Caco-2 (cell line): ENCODE results near the gene LCOR. TPM values are rescaled to one million over a fixed set of nuclear protein-coding genes. Genes with fewer than 3 reads are reported as not detected.

Experiments
- BruUV-seq: library from RNA; stranded (reverse); fragments of 400-500 nt; replicated peaks from 2 replicates; lab custom pipeline; 2021; lab: Mats Ljungman, UMichigan
- CTCF ChIA-PET: fragments of 300-600 bp; sonication (Branson Sonifier 250); formaldehyde crosslinking; loops from one replicate; lab custom pipeline; 2022; ENCODE audit warnings: antibody characterized with exemption; lab: Charles Lee
- POLR2A ChIA-PET: fragments of 300-600 bp; sonication (Branson Sonifier 250); formaldehyde crosslinking; loops from one replicate; lab custom pipeline; 2022; ENCODE audit warnings: antibody characterized with exemption; lab: Charles Lee
- DNase-seq, 2 experiments: peaks; one replicate each; pipeline versions ENCODE4 v3.0.0 to v3.0.0-alpha.2; 2020 to 2022
- H3K27me3 ChIP-seq: replicated peaks from 2 replicates; pipeline ENCODE4 v1.6.0; 2011; ENCODE audit warnings: low read length; ENCODE audit not compliant: control insufficient read depth, insufficient read depth
- H3K36me3 ChIP-seq: 2 replicates; pipeline ENCODE4 v1.5.1; 2011; ENCODE audit warnings: low read length; ENCODE audit not compliant: control insufficient read depth, insufficient read depth
- H3K4me1 ChIP-seq: fragments of 250-450 bp; sonication (Bioruptor Pico); 2 replicates; pipeline ENCODE4 v1.5.1; 2020; ENCODE audit warnings: mild to moderate bottlenecking
- H3K4me3 ChIP-seq: 2 replicates; pipeline ENCODE4 v1.5.1; 2011; ENCODE audit warnings: low read depth, mild to moderate bottlenecking, control low read depth, low read length
- H3K9me3 ChIP-seq: fragments of 250-450 bp; sonication (Bioruptor Pico); 2 replicates; pipeline ENCODE4 v1.5.1; 2020; ENCODE audit warnings: mild to moderate bottlenecking, moderate library complexity
- H3K27ac Mint-ChIP-seq: one replicate; pipeline ENCODE4 v1.8.0; 2022; ENCODE audit warnings: mixed read lengths; ENCODE audit not compliant: unreplicated experiment
- H3K27me3 Mint-ChIP-seq: one replicate; pipeline ENCODE4 v1.8.0; 2022; ENCODE audit warnings: mixed read lengths; ENCODE audit not compliant: insufficient read depth, unreplicated experiment
- H3K36me3 Mint-ChIP-seq: one replicate; pipeline ENCODE4 v1.8.0; 2022; ENCODE audit warnings: mild to moderate bottlenecking, mixed read lengths; ENCODE audit not compliant: insufficient read depth, unreplicated experiment
- H3K4me1 Mint-ChIP-seq: one replicate; pipeline ENCODE4 v1.8.0; 2022; ENCODE audit warnings: low read depth, mixed read lengths; ENCODE audit not compliant: unreplicated experiment
- H3K4me3 Mint-ChIP-seq: one replicate; pipeline ENCODE4 v1.8.0; 2022; ENCODE audit warnings: mild to moderate bottlenecking, moderate library complexity, mixed read lengths; ENCODE audit not compliant: unreplicated experiment
- H3K9me3 Mint-ChIP-seq: one replicate; pipeline ENCODE4 v1.8.0; 2022; ENCODE audit warnings: mixed read lengths; ENCODE audit not compliant: unreplicated experiment
- intact Hi-C: fragments of 100-400 bp; cut with micrococcal nuclease; formaldehyde crosslinking; loops from one replicate; pipeline ENCODE4 v1.10.0; 2022; ENCODE audit not compliant: unreplicated experiment
- total RNA-seq: library from RNA; stranded (reverse); gene quantifications from 2 replicates; pipeline ENCODE4 v1.2.3, GENCODE V29; 2022
- TF ChIP-seq, protein P1 (sequence below), 2 experiments: fragments of 200-600 bp in 1 of 2; IDR thresholded peaks; 1 replicate in 1 of 2; 2 replicates in 1 of 2; pipeline versions ENCODE4 v1.5.1 to v1.8.0; 2011 to 2022; ENCODE audit warnings: antibody characterized with exemption in 1 of 2, control low read depth in 1 of 2, inconsistent platforms in 1 of 2, low read depth in 1 of 2, low read length in 1 of 2, mild to moderate bottlenecking in 1 of 2, moderate library complexity in 1 of 2; ENCODE audit not compliant: insufficient read depth in 1 of 2, severe bottlenecking in 1 of 2, unreplicated experiment in 1 of 2

The LCOR gene
- total RNA-seq, 1 experiment from 2014 or later: 51.8 TPM

GRCh38 chr10:96856317-96856716 is 24.2 kb downstream of the LCOR start:
- H3K4me1 ChIP-seq: no peaks in the 10 kb centered on the region
- no peaks in the 10 kb centered on the region; the same call in none of the 2 replicates for H3K36me3 ChIP-seq
- H3K4me1 Mint-ChIP-seq: peaks cover 19% of the 10 kb centered on the region
- intact Hi-C loops: no loop called here
- H3K36me3 Mint-ChIP-seq: peaks cover 12% of the 10 kb centered on the region
- ChIA-PET CTCF (no interaction called here), POLR2A (no interaction called here)
- no peak overlapping the region for H3K4me3 ChIP-seq
- H3K9me3 ChIP-seq: no peaks in the 10 kb centered on the region
- no peaks in the 10 kb centered on the region for H3K27me3 ChIP-seq
- no peaks in the 10 kb centered on the region for H3K9me3 Mint-ChIP-seq
- DNase-seq: no peak
- no peak overlapping the region for H3K27ac Mint-ChIP-seq
- no peak overlapping the region for H3K4me3 Mint-ChIP-seq
- BruUV-seq: no TSS peak
- TF ChIP-seq, protein P1, sequence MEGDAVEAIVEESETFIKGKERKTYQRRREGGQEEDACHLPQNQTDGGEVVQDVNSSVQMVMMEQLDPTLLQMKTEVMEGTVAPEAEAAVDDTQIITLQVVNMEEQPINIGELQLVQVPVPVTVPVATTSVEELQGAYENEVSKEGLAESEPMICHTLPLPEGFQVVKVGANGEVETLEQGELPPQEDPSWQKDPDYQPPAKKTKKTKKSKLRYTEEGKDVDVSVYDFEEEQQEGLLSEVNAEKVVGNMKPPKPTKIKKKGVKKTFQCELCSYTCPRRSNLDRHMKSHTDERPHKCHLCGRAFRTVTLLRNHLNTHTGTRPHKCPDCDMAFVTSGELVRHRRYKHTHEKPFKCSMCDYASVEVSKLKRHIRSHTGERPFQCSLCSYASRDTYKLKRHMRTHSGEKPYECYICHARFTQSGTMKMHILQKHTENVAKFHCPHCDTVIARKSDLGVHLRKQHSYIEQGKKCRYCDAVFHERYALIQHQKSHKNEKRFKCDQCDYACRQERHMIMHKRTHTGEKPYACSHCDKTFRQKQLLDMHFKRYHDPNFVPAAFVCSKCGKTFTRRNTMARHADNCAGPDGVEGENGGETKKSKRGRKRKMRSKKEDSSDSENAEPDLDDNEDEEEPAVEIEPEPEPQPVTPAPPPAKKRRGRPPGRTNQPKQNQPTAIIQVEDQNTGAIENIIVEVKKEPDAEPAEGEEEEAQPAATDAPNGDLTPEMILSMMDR (IDR thresholded peaks at IDR 0.05; ENCODE audit: insufficient read depth in 1 of 2, low read depth in 1 of 2, low read length in 1 of 2, severe bottlenecking in 1 of 2, unreplicated experiment in 1 of 2): no peak
- H3K27me3 Mint-ChIP-seq: no peaks in the 10 kb centered on the region

DNA sequence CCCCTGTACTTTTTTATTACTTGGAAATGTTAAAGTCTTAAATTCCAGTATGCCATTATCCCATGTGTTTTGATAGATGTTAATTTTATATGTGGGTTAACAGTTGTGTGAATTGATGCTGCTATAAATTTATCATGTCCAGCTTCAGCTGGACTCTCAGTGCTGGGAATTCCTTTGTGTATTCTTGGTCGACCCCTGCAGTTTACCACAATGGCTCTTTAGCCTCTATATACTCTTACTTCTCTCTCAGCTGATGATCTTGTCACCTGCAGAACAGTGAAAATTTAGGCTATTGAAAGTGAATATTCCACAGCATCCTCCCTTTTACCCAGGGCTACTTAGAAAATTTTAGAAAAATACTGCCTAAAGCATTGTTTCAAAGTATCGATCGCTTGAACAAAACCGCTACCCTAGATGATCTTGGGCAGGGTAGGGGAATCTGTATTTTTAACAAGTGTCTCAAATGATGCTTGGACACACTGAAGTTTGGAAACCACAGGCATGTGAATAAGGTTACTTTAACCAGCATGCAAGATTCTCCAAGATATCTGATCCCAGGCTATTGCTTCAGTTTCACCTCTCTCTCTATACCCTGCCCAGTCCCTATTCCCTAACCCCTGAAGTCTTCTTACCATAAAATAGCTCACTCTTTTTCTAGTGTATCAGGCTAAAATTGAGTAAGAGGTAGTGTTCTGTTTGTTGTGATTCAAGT is 25.4 kb downstream of the LCOR start:
- H3K4me3 Mint-ChIP-seq: no peak overlapping the region
- no peak overlapping the region for H3K4me3 ChIP-seq
- H3K27ac Mint-ChIP-seq: no peak overlapping the region
- no peaks in the 10 kb centered on the region for H3K27me3 ChIP-seq
- H3K36me3 ChIP-seq: no peaks in the 10 kb centered on the region; the same call in none of the 2 replicates
- CTCF ChIA-PET: no interaction called here
- H3K4me1 Mint-ChIP-seq: peaks cover 25% of the 10 kb centered on the region
- no peaks in the 10 kb centered on the region for H3K4me1 ChIP-seq
- no peaks in the 10 kb centered on the region for H3K27me3 Mint-ChIP-seq
- POLR2A ChIA-PET: no interaction called here
- no TSS peak for BruUV-seq
- peaks cover 16% of the 10 kb centered on the region for H3K36me3 Mint-ChIP-seq
- intact Hi-C loops: no loop called here
- TF ChIP-seq, protein P1 (IDR thresholded peaks at IDR 0.05; ENCODE audit: insufficient read depth in 1 of 2, low read depth in 1 of 2, low read length in 1 of 2, severe bottlenecking in 1 of 2, unreplicated experiment in 1 of 2): no peak
- H3K9me3 ChIP-seq: no peaks in the 10 kb centered on the region
- DNase-seq: no peak
- H3K9me3 Mint-ChIP-seq: no peaks in the 10 kb centered on the region

GRCh38 chr10:96858038-96858705 is 26.1 kb downstream of the LCOR start:
- no TSS peak for BruUV-seq
- Mint-ChIP-seq H3K27ac (no peak overlapping the region), H3K27me3 (no peaks in the 10 kb centered on the region), H3K36me3 (peaks cover 16% of the 10 kb centered on the region), H3K4me3 (no peak overlapping the region), H3K4me1 (peaks cover 25% of the 10 kb centered on the region), H3K9me3 (no peaks in the 10 kb centered on the region)
- peaks cover under 1% of the 10 kb centered on the region for H3K4me1 ChIP-seq
- TF ChIP-seq, protein P1 (IDR thresholded peaks at IDR 0.05; ENCODE audit: insufficient read depth in 1 of 2, low read depth in 1 of 2, low read length in 1 of 2, severe bottlenecking in 1 of 2, unreplicated experiment in 1 of 2): no peak
- no peaks in the 10 kb centered on the region for H3K9me3 ChIP-seq
- no peaks in the 10 kb centered on the region for H3K27me3 ChIP-seq
- ChIA-PET CTCF (no interaction called here), POLR2A (no interaction called here)
- no peak for DNase-seq
- no peak overlapping the region for H3K4me3 ChIP-seq
- H3K36me3 ChIP-seq: no peaks in the 10 kb centered on the region; the same call in none of the 2 replicates
- intact Hi-C loops: no loop called here
